GM18909 (cell line): ENCODE measurements around the gene EPB41L4B.
A peak's percentile ranks its signal among the peaks of the same experiment; 100 is the strongest.

Experiments
- ATAC-seq: cut with Tn5 transposase; IDR thresholded peaks from one replicate; pipeline ENCODE4 v1.9.1; 2021; ENCODE audit warnings: mild to moderate bottlenecking; ENCODE audit not compliant: unreplicated experiment, poor library complexity

The EPB41L4B gene

DNA sequence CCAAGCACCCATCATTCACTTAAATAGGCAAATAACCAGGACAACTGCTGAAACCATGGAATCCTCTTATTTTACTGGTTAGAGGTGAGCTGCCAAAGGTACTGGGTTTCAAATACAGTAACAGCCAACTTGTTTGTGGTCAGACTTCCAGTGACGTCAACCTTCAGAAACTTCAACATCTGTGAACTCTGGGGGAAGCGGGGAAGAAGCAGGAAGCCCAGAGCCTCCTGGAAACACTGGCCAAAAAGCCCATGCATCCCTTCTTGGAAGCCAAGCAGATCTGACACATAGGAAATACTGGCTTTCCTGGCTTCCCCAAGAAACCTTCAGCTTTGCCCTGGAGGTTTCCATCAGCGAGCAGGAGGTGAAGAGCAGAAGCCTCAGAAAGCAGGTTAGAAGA lies 148.9 kb downstream of the EPB41L4B start:
- no peak for ATAC-seq

DNA sequence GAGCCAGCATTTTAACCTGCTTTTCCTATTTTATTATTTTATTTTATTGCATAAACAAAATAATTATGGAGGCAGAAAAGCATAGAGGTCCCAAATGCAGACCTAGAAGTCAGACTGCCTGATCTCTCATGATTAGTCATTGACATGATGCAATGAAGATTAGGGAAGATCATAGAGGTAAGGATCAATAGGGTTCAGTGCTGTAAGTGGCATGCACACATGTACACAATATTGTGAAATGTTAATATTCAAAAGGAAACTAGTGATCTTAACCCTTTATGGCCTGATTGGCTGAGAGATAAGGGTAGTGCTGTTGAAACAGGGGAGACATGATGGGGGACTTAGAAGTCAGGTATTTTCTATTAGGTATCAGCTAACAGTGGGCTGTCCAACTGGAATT lies 152.7 kb downstream of the EPB41L4B start:
- ATAC-seq: no peak

DNA sequence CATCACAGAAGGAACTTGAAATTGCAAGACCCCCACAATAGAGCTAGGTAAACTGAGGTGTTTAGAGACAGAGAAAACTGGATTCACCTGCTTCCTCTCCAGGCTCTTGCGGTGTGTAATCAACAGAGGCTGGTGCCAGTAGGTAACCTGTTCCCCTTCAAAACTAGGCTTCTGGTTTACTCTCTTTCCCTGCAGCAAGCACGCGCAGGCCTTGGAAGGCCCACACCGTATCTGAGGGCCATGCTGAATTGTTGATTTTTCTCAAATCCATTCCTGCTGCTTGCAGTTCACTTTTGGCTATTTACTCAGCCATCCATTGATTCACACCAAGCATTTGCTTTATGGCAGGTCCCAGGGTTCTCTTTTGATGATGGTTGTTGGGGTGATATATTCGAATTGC lies 153.1 kb downstream of the EPB41L4B start:
- ATAC-seq: no peak

DNA sequence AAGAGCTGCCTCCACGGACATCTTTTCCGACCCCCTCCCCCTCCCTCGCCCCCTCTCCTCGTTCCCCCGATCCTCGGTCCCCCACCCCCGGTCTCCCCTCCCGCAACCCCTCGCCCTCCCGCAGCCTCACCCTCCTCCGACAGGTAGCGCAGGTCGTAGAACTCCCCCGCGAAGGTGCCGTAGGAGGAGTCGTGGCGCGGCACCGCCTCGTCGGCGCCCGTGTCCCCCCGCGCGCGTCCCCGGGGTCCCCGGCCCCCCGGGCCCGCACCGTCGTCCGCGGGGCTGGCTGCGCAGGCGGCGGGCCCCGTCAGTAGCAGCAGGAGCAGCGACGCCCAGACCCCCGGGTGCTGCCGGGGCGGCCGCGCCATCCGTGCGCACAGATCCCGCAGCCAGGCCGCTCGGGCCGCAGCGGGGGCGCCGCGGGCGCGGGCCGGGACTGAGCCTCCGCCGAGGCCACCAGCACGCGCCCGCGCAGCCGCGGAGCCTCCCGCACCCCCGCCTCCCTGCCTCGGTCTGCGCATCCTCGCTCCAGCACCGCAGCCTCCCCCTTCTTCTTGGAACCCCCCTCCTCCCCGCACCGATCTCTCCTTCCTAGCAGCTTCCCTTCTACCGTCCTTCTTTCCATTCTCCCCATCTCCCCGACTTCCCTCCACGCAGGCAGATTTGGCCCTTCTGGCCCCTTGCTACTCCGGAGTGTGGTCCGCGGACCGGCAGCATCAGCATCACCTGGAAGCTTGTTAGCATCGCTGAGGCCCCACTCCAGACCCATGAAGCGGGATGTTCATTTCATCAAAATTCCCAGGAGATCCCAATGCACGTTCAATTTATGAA lies 153.9 kb downstream of the EPB41L4B start, which contains the start of gene FRRS1L:
TSS of gene FRRS1L (minus strand) at position 479 of the 831 bp plus-strand sequence. CDS start at position 368, 111 bp downstream.
- ATAC-seq: no peak

DNA sequence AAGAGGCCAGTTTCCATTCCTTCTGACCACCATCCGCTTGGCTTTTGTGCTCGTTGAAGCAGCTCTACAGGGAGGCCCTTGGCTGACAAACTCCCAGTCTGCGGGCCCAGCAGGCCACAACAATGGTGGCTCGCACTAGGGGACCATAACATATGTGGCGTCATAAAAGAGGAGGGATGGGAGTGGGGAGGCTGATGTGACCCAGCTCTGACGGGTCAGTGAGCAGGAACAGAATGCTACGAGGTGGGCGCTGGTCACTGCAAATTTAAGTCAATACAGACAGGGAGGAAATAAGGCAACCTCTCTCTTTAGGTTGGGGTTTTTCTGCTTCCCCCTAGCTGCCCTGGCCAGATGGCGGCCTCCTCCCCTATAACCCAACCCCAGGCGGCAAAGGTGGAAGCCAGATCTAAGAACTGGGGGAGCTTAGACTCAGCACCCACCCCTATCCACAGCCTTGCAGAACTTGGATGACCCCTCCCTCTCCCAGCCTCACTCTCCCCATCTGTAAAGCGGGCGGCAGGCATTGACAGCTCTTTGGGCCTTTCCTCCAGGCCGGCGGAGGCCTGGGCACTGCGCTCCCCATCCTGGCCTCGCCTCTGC lies 154.6 kb downstream of the EPB41L4B start:
- ATAC-seq: no peak

DNA sequence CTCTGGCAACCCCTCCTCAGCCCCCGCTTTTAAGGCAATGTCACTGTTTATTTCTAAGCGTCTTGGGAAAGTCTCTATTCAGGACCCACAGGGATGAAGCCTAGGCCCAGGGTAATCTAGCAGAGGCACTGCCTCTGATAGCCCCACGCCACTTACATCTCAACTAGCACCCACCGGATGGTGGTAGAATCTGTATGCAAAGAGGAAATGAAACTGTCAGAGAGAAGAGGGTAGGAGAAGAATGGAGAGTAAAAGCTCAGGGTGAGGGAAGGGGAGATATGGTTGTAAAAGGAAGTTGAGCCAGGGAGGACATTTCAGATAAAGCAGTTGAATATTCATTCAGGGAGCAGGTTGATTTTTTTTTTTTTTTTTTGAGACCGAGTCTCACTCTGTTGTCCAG lies 156.8 kb downstream of the EPB41L4B start:
- ATAC-seq: peak; percentile 94

DNA sequence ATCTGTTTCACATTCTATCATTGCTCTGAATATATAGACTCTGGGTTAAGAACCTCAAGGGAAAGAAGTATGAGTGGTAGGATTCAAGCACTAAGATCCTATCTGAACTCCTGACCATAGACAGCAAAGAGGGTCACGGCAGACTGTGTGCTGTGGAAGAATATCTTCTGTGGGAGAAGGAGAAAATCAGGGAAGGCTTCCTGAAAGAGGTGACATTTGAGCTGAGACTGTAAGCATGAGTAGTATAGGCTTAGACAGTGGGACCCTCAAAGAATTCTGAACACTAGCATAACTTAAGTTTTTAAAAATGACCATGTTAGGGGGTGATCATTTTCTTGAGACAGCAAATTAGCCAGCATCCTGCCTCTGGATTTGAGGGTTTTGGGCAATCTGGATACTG lies 157.7 kb downstream of the EPB41L4B start:
- no peak for ATAC-seq

DNA sequence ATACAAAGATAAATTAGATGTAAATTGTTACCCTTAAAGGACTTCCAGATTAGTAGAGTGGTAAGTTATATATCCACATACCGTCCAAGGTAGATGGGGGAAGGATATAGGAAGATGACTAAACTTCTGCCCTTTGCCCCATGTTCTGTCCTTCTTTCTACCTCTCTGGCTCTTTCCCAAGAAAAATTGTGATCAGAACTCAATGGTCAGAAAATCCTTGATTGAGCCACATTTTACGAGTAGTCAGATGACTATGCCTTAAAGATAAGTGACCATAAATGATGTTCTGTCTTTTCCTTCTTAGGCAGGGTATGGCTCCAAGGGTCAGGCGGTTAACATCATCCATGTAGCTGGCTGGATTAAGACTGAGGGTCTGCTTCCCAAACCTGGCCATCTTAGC lies 158.2 kb downstream of the EPB41L4B start:
- ATAC-seq: no peak

DNA sequence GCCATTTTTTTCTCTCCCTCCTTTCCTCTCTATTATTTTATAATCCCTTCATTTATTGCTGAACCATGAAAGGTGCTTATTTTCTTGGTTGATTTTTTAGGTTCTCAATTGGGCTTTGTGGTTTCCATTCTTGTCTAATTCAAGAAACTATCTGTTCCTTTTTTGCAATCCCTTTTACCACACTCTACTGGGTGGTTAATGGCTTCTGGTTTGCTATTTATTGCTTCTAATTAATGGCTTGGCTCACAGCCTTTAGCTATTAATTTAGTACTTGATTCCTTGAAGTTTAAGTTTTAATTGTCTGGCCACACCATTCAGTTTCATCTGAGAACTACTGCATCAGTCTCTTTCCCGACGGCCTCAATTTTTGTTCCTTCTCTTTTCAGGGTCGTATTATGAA lies 159.4 kb downstream of the EPB41L4B start:
- ATAC-seq: no peak

DNA sequence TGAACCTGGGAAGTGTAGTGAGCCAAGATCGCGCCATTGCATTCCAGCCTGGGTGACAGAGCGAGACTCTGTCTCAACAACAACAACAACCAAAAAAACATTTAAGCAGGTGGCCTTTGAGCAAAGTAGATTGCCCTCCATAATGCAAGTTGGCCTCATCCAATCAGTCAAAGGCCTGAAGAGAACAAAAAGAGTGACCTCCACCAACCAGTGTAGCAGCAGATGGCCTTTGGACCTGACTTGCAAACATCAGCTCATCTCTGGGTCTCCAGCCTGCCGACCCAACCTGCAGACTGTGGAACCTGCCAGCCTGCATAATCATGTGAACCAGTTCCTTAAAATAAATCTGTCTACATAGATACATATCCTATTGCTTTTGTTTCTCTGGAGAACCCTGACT lies 161.3 kb downstream of the EPB41L4B start:
- ATAC-seq: no peak

DNA sequence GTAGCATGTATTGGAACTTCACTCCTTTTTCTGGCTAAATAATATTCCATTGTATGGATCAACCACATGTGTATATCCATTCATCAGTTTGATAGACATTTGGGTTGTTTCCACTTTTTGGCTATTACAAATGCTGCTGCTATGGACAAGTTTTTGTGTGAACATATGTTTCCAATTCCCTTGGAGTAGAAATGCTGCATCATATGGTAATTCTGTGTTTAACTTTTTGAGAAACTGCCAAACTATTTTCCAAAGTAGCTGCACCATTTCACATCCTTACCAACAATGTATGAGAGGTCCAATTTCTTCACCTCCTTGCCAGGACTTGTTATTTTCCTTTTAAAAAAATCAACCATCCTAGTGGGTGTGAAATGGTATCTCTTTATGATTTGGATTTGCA lies 162.2 kb downstream of the EPB41L4B start:
- no peak for ATAC-seq

DNA sequence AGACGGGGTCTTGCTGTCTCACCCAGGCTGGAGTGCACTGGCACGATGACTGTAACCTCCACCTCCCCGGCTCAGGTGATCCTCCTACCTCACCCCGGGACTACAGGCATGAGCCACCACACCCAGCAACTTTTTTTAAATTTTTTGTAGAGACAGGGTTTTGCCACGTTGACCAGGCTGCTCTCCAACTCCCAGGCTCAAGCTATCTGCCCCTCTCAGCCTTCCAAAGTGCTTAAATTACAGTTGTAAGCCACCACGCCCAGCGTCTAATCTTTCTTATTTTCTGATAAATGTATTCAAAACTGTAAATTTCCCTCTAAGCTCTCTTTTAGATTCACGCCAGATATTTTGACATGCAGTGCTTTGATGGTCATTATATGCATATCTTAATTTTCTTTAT lies 164.2 kb downstream of the EPB41L4B start:
- no peak for ATAC-seq

DNA sequence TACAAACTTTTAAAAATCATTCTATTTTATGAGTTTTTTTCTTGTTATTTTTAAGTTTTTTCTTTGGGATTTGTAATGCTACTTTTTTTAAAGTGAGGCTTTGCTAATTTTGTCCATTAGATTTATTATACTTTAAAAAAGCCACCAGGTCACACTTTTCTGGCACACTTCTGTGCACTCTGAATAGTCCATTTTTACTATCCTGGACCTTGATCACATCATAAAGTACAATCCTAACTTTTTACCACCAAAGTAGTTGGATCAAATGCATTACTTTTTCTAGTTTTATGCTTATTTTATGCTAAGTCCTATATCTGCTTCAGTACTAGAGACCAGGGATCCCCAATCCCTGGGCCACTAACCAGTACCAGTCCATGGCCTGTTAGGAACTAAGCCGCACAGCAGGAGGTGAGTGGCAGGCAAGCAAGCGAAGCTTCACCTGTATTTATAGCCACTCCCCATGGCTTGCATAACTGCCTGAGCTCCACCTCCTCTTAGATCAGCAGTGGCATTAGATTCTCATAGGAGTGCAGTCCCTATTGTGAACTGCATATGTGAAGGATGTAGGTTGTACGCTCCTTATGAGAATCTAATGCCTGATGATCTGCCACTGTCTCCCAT lies 169.8 kb downstream of the EPB41L4B start:
- ATAC-seq: no peak

DNA sequence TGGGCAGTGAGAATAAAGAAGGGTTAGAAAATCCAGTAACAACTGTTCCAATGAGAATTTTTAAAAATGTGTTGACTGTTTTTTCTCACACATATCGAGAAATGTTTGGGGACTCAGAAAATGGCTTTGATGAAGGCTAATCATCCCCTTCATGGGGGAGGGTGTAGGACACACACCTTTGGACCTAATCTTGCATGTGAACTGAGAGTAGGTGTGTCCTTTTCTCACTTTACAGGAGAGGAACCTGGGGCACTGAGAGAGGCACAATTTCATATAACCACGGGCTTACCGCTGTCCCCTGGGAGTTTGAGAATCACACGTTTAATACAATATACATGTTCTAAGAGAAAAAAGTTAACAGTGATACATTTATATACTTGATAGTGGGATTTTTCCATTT lies 171.1 kb downstream of the EPB41L4B start:
- no peak for ATAC-seq

DNA sequence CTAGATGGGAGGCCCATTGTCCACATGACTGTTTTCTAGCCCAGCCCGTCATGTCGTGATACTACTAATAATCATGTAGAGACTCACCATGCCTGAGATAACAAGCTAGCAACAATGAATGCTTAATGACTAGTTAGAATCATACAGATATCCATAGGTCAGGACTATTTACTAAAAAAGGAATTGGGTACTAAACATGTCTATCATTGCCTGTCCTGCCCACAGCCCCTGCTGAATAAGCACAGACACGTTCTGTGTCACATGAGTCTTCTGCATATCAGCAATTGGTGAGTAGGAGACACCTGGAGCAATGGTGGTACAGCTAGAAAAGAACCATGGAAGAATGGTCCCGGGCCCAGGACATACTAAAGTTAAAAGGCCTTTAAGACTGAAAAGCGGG lies 171.8 kb downstream of the EPB41L4B start:
- no peak for ATAC-seq

DNA sequence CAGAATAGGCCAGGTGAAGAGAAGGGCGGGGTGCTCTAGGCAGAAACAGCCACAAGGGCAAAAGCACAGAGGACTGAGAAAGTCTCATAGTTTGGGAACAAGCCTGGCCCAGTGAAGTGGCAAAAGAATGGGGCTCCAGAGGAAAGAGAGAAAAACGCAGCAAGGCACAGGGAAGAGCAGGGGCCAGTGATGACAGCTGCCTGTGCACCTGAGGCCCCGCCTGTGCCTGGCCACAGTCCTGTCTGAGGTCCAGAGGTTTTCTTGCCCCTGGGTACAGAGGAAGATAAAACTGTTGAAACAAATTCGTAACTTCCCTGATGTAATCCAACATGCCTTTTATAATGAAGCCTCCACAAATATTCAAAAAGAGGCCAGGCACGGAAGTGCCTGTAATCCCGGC lies 175.8 kb downstream of the EPB41L4B start:
- ATAC-seq: no peak

DNA sequence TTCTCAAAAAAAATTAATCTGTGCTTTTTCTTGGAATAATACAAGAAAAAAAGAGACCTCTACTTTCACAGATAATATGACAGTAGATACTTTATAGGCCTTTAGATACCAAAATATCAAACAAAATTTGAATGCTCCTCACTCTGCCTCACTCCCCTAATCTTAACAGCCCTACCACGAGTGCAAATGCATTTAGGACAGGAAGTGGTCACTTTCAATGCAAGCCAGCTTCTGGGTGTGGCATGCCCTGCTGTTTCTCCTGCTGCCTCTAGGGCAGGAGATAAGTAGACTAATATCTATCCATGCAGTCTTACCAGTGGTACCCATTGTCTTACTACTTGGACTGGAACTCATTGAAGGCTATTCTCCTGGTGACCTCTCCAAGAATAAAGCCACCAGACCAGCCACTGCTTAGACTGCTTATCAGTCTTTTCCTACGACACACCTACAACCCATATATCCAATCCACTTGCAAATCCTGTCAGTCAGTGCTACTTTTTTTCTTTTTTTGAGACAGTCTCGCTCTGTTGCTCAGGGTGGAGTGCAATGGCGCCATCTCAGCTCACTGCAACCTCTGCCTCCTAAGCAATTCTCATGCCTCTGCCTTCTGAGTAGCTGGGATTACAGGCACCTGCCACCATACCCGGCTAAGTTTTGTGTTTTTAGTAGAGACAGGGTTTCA lies 176.8 kb downstream of the EPB41L4B start:
- peak; percentile 99 for ATAC-seq

DNA sequence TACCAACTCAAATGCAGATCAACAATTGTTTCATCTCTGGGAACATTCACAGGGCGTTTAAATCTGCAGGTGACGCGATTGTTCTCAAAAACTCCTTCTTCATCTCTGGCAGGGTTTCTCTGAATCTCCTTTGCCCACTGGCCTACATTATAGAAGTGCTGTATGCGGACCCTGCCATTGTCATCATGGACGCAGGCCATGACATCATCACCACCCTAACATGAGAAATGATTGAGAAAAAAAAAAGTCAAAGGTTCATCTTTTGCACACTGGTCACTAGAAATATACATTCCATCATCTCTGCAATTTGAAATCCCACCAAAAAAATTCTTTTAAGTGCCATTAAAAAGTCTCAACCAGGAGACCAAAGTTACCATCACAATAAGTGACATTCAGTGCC lies 179.5 kb downstream of the EPB41L4B start:
- ATAC-seq: no peak

DNA sequence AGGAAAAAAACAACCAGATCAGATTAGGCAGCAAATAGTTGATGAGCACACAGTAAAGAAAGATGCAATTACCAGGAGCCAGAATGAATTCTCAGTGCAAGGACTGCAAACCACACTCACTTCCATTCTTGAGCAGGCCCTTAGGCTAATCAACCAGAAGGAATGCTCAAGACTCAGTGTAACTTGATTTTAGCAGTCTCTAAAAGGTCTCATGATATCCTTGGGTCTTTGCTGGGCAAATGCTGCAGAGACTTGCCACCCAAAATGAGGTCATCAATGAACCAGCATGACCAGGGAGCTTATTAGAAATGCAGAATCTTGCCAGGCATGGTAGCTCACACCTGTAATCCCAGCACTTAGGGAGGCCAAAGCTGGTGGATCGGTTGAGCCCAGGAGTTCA lies 181.0 kb downstream of the EPB41L4B start:
- no peak for ATAC-seq

DNA sequence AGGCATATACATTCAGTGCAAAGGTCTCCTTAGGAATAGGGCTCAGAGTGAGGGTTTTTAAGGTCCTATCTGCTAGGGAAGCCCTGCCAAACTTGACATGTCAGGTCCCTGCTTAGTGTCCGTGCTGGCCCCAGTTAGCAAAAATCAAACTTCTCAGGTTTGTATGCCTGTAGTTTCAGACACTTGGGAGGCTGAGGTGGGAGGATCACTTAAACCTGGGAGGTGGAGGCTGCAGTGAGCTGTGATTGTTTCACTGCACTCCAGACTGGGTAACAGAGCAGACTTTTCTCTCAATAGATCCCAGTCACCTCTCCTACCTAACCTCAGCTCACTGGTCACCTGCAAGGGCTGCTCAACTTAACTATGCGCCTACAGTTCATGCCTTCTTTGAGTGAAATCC lies 182.4 kb downstream of the EPB41L4B start:
- no peak for ATAC-seq

DNA sequence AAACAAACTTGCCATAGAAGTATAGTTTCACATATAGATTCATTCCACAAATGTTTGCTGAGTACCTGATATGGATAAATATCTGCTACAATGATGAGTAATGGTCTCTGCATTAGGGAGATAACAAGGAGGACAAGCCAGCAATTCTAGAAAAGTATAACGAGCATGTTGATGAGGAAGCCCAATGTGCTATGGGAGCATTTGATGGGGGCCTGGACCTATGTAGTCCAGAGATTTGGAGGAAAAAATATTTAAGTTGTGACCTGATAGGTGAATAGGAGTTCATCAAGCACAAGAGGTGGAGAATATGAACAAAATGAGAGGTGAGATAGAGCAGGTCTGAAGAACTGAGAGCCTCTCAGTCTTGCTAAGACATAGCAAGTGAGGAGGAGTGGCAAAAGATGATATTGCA lies 186.7 kb downstream of the EPB41L4B start:
- no peak for ATAC-seq
